GM18909 (cell line): ENCODE measurements around the gene DST.

Experiments used
- ATAC-seq: cut with Tn5 transposase; IDR thresholded peaks from one replicate; pipeline ENCODE4 v1.9.1; 2021; ENCODE audit warnings: mild to moderate bottlenecking; ENCODE audit not compliant: unreplicated experiment, poor library complexity

Gene DST

DNA sequence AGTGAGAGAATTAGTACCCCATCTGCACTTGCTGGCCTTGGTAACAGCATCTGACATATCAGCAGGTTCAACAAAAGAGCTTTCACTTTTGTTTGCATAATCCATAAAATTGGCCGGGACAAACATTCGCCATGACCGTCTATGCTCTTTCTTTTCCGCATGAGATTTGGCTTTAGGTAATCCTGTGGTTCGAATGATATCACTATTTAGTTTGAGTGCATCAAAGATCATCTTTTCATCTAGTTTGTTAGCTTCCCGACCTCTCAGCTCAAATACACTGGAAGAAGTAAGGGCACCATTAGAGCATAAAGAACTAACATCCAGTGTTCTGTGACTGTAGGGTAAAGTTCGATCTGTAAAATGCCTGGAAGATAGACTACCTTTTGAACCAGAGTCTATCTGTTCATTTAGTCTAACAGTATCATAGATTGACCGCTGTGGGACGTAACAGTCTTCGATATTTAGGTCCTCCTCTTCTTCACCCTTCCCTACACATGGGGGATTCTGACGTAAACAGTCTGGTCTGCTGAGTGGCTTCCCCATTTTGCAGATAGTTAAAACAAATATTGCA is 101.6 kb downstream of the DST start:
- no peak for ATAC-seq

GRCh38 chr6:56540232-56541029 is 102.3 kb downstream of the DST start:
- ATAC-seq, result no peak

- ATAC-seq, result no peak
These were observed 103.1 kb downstream of the DST start for GRCh38 chr6:56539527-56540105.

DNA sequence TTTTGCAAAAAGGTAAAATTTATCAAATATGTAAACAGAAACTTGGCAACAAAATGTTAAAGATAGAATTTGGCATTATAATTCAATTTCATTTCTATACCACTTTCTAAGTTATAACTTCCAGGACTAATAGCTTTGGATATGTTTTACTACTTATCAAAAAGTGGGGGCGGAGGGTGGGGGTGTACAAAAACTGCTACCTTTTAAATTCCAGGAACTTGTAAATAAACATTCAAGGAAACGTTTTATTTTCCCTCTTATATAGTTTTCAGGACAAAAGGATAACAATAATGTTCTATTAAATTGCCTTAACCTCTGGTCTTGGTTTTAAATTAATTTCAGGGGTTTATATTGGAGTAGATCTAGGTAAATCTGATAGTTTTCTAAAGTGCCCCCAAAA is 103.8 kb downstream of the DST start:
- no peak for ATAC-seq

DNA sequence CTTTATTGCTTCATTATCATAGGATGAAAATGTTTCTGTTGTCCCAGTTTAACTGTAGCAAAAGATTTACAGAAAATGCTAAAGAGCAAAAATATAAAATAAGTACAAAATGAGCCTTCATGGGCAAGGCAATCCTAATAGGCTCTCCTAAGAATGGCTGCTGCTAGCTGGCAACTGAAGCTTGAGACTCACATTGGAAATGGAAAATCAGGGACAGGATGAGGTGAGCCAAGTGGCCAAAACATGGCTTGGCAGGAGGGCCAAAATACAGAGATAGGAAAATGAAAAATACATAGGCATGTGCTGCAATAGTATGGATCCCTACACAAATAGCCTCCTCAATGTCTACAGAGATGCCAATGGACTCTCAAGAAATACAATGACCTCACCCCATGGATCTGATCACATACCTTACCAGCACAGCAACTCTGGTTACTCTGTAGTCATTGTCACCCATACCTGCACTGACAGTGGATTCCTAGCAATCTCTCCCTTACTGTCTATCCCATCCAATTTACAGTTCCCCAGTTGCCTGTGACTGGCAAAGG is 105.4 kb downstream of the DST start:
- ATAC-seq, result no peak

- ATAC-seq, result no peak
These were observed 106.2 kb downstream of the DST start for GRCh38 chr6:56536536-56536935.

DNA sequence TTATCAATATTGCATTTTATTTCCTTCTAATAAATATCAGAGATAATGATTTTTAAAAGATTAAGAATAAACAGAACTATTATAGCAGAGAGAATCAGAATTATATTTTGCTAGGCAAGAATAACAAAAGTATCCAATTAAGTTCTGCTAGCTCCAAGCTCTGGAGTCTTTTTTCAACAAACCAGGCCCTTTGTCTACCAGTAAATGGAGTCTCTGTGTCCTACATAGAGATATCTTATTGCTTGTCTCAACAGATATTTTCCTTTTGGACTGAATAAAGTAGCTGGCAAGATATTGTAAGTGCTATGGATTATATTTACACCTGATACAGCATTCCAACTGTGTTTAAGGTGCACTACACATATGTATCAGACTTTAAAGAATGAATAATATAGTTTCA is 107.1 kb downstream of the DST start:
- no peak for ATAC-seq

DNA sequence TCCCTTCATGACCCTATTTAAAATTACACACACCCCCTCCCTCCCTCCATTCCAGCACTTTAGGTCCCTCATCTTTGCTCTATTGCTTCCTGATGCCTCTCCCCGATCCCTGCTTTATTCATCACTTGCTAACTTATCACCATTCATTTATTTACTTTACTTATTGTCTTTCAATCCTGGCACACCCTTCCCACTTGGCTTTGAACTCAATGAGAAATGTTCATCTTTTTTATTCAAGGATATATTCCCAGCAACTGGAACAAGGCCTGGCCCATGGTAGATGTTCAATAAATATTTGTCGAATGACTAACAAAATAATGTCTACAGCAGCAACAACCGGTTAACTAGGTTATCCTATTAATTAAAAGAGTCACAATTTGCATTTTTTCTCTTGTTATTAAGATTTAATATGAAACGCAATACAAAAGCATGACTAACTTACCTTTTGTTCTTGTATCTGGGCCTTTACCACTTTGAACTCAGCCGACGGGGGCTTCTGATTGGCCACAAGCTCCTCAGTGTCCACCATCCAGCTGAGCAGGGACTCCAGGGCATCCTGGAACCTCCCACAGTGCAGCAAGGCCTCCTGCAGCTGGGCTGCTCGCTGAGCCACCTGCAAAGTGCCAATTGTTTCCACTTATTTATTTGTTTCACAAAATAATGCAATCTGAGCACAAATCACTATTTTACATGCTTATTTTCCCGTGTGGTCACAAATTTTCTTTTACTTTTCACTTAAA is 107.8 kb downstream of the DST start:
- no peak for ATAC-seq

GRCh38 chr6:56532766-56533551 is 109.7 kb downstream of the DST start:
- ATAC-seq, result peak; percentile 42

DNA sequence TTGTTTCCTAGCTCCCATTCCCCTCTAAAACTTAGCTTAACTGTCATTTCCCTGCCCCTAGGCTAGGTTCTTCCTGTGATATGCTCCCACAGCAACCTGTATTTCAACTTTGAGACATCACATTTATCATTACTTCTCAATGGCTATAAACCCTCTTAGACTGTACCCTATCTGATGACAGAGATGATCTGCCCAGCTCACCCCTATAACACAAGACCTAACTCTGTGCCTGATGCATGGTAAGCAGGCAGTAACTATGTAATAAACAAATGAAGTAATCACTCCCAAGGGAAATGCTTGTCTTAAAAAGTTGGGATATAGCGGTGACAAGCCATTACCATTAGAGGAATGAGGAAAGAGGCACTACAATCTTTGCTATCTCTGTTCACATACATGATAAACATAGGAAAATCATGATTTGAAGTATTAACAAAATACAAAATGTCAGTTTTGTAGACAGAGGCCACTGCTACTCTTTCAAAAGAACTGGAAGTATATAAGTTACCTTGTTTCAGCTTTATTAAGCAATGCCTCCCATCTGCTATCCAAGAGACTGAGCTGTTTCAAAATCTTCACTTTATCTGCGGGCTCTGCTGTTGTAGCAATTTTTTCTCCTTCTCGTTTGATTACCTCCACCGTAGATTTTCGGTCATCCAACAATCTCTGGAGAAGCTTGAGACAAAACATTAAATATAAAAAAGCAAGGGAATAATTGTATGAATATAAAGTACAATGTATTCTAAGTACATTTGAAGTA is 110.7 kb downstream of the DST start:
- ATAC-seq, result no peak

GRCh38 chr6:56529594-56530191 is 113.0 kb downstream of the DST start:
- no peak for ATAC-seq

GRCh38 chr6:56528412-56528841 is 114.3 kb downstream of the DST start:
- ATAC-seq, result no peak

DNA sequence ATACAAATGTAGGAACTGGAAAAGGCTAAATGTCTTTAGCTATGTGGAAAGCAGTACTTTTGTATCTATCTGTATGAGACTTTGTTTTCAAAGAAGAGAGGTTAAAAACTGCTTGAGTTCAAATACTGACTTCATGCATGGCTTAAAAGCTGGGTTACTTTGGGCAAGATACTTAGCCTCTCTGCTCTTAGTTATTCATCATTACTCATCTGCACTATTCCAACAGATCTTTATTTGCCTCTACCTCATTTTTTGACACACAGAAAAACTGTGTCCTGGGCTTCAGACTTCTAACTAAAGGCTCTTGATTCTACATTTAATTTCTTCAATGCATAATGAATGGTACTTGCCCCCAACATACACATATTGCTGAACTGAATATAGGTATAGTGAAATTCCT is 114.8 kb downstream of the DST start:
- no peak for ATAC-seq

DNA sequence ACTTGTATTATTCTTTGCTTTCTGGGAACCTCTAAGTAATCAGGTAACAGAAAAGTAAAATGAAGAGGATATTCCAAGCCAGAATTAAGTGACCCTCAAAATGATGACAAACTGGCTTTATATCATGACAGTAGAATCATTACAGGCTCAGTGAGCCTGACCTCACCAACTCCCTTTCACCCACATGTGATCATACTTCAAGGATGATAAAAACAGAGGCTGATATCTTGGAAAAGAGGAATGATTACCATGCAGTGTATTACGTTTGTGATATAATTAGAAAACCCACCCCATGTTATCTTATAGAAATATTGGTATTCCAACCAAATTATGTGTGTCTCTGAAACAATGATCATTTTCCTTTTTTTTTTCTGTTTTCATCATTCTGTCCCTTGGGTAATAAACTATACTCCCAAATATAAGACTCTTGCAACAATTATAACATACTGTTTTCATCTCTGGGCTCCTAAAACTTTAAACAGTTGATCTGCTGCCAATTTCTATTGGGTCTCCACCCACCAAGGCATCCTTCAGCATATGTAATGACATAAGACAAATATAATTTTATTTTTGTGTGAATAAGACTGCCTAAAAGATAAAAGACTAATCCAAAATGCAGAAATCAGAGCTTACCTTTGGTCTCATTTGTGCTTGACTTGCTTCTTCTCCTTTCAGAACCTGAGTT is 115.7 kb downstream of the DST start:
- ATAC-seq, result no peak

- no peak for ATAC-seq
These were observed 116.5 kb downstream of the DST start for GRCh38 chr6:56525974-56526789.

DNA sequence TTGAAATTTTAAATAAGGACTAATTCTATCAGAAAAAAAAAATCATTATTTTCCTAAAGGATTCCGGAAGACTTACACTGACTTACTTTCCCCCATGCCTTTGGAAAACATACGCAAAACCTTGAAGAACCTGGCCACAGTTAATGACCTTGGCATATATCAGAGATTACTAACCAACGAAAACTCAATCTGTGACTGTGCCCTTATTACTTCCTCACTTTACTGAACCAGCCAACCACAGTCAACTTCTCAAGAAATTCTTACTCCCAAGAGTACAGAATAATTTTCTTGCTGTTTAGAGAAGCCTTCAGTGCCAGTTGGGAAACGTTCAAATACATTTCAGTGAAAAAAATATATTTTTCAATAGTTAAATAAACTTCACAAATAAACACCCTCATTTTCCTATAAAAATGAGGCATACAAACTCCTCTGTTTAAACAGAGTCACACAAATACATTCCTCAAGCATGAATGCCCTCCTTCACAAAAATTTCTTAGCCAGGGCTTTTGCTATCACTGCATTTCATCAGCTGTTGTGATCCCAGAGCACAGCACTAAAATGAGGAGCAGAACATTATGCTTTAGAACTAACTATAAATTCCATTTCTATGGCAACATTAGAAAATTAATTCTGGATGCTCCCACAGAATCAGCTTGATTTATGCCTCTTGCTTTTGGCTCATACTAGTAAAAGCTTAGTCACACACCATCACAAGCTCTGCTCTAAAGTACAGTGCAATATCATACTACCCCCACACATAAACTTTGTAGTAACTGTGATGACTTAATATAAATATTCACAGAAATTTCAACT is 117.6 kb downstream of the DST start:
- ATAC-seq, result no peak
